ENCODE results near the gene PRDM16. TPM values are rescaled to one million over a fixed set of nuclear protein-coding genes. Genes with fewer than 3 reads are reported as not detected.

Gene PRDM16
- total RNA-seq, 1 donor from 2014 or later, result 84.2 TPM

- DNase-seq (ENCODE audit: low spot score in 2 of 2), result no peak
- intact Hi-C loops (cut with DNase I), result no loop called here
- no peak for TF ChIP-seq CTCF (IDR thresholded peaks at IDR 0.05)
- Histone ChIP-seq H3K4me1 (peaks cover 13 to 40% of the 10 kb centered on the region in 2 donors), H3K9me3 (no peaks in the 10 kb centered on the region), H3K36me3 (no peaks in the 10 kb centered on the region), H3K27ac (peak overlapping the region; percentile 76 to 81), H3K4me3 (peak overlapping the region in 1 of 2 donors; percentile 51), H3K27me3 (no peaks in the 10 kb centered on the region)
These were observed 86.9 kb downstream of the PRDM16 start for GRCh38 chr1:3155926-3156220.

GRCh38 chr1:3156936-3157335 lies 87.9 kb downstream of the PRDM16 start:
- DNase-seq (ENCODE audit: low spot score in 2 of 2), result no peak
- TF ChIP-seq CTCF (IDR thresholded peaks at IDR 0.05), result no peak
- peaks cover 5 to 33% of the 10 kb centered on the region in 2 donors for H3K4me1 ChIP-seq
- no peak overlapping the region for H3K4me3 ChIP-seq
- H3K9me3 ChIP-seq, result no peaks in the 10 kb centered on the region
- intact Hi-C loops (cut with DNase I), result no loop called here
- H3K27me3 ChIP-seq, result no peaks in the 10 kb centered on the region
- no peaks in the 10 kb centered on the region for H3K36me3 ChIP-seq
- H3K27ac ChIP-seq, result peak overlapping the region; percentile 76 to 81

- TF ChIP-seq CTCF (IDR thresholded peaks at IDR 0.05), result no peak
- no peak for DNase-seq (ENCODE audit: low spot score in 2 of 2)
- H3K27ac ChIP-seq, result peak overlapping the region in 1 of 2 donors; percentile 21
- H3K36me3 ChIP-seq, result no peaks in the 10 kb centered on the region
- intact Hi-C loops (cut with DNase I), result no loop called here
- H3K4me3 ChIP-seq, result no peak overlapping the region
- peaks cover 5 to 35% of the 10 kb centered on the region in 2 donors for H3K4me1 ChIP-seq
- no peaks in the 10 kb centered on the region for H3K27me3 ChIP-seq
- no peaks in the 10 kb centered on the region for H3K9me3 ChIP-seq
These were observed 89.3 kb downstream of the PRDM16 start for GRCh38 chr1:3158347-3158746.

- H3K9me3 ChIP-seq, result no peaks in the 10 kb centered on the region
- no peaks in the 10 kb centered on the region for H3K36me3 ChIP-seq
- no peak for DNase-seq (ENCODE audit: low spot score in 2 of 2)
- intact Hi-C loops (cut with DNase I), result no loop called here
- H3K4me1 ChIP-seq, result peaks cover 5 to 40% of the 10 kb centered on the region in 2 donors
- no peak for TF ChIP-seq CTCF (IDR thresholded peaks at IDR 0.05)
- H3K27me3 ChIP-seq, result no peaks in the 10 kb centered on the region
- no peak overlapping the region for H3K4me3 ChIP-seq
- H3K27ac ChIP-seq, result peak overlapping the region in 1 of 2 donors; percentile 21
These were observed 90.1 kb downstream of the PRDM16 start for GRCh38 chr1:3159121-3159520.

- Histone ChIP-seq H3K27ac (peak overlapping the region; percentile 75 to 79), H3K27me3 (no peaks in the 10 kb centered on the region), H3K4me1 (peaks cover 5 to 45% of the 10 kb centered on the region in 2 donors), H3K9me3 (no peaks in the 10 kb centered on the region), H3K4me3 (no peak overlapping the region), H3K36me3 (no peaks in the 10 kb centered on the region)
- no peak for TF ChIP-seq CTCF (IDR thresholded peaks at IDR 0.05)
- no peak for DNase-seq (ENCODE audit: low spot score in 2 of 2)
- intact Hi-C loops (cut with DNase I), result loop anchor here (2.0 kb wide), 1 partner anchor 13 kb away; no protein-coding TSS in a partner anchor
These were observed 91.0 kb downstream of the PRDM16 start for GRCh38 chr1:3159996-3160395.

- TF ChIP-seq CTCF (IDR thresholded peaks at IDR 0.05), result no peak
- DNase-seq (ENCODE audit: low spot score in 2 of 2), result no peak
- Histone ChIP-seq H3K4me1 (peaks cover 5 to 44% of the 10 kb centered on the region in 2 donors), H3K27me3 (no peaks in the 10 kb centered on the region), H3K27ac (peak overlapping the region; percentile 75 to 79), H3K4me3 (peak overlapping the region in 1 of 2 donors; percentile 28), H3K36me3 (no peaks in the 10 kb centered on the region), H3K9me3 (no peaks in the 10 kb centered on the region)
- intact Hi-C loops (cut with DNase I), result loop anchor here (2.0 kb wide), 1 partner anchor 14 kb away; no protein-coding TSS in a partner anchor
These were observed 91.7 kb downstream of the PRDM16 start for GRCh38 chr1:3160647-3161145.

Data from ascending aorta (tissue), 2 donors.